ENCODE results near the gene GIPC2. TPM values are rescaled to one million over a fixed set of nuclear protein-coding genes. Genes with fewer than 3 reads are reported as not detected.
A peak's percentile ranks its signal among the peaks of the same experiment; 100 is the strongest.

Gene GIPC2
- total and polyA plus RNA-seq, 2 donors, result 2.5 to 4.4 TPM

- H3K27ac ChIP-seq (ENCODE audit: low read depth), result no peak overlapping the region
- 91% methylated on average over 1 of the region's 1 CpG for WGBS
- no peaks in the 10 kb centered on the region for H3K36me3 ChIP-seq (ENCODE audit: insufficient read depth)
- no peak overlapping the region for H3K4me3 ChIP-seq (ENCODE audit: low read depth, low read length)
- no peaks in the 10 kb centered on the region for H3K4me1 ChIP-seq (ENCODE audit: insufficient read depth)
- no peak for DNase-seq (ENCODE audit: extremely low spot score)
Observed at GRCh38 chr1:78136680-78137079, 90.9 kb downstream of the GIPC2 start.

- Histone ChIP-seq H3K4me1 (ENCODE audit: insufficient read depth) (no peaks in the 10 kb centered on the region), H3K27ac (ENCODE audit: low read depth) (no peak overlapping the region), H3K36me3 (ENCODE audit: insufficient read depth) (no peaks in the 10 kb centered on the region), H3K4me3 (ENCODE audit: low read depth, low read length) (no peak overlapping the region)
- DNase-seq (ENCODE audit: extremely low spot score), result no peak
- 92% methylated on average over 3 of the region's 3 CpGs for WGBS
Observed at GRCh38 chr1:78141531-78142231, 95.9 kb downstream of the GIPC2 start.

GRCh38 chr1:78142736-78143135 lies 97.0 kb downstream of the GIPC2 start:
- H3K27ac ChIP-seq (ENCODE audit: low read depth), result no peak overlapping the region
- H3K4me1 ChIP-seq (ENCODE audit: insufficient read depth), result no peaks in the 10 kb centered on the region
- no peaks in the 10 kb centered on the region for H3K36me3 ChIP-seq (ENCODE audit: insufficient read depth)
- no peak for DNase-seq (ENCODE audit: extremely low spot score)
- 84% methylated on average over 4 of the region's 4 CpGs for WGBS
- no peak overlapping the region for H3K4me3 ChIP-seq (ENCODE audit: low read depth, low read length)

GRCh38 chr1:78143152-78143551 lies 97.4 kb downstream of the GIPC2 start:
- whole genome bisulfite sequencing, result 84% methylated on average over 4 of the region's 4 CpGs
- Histone ChIP-seq H3K4me1 (ENCODE audit: insufficient read depth) (no peaks in the 10 kb centered on the region), H3K4me3 (ENCODE audit: low read depth, low read length) (no peak overlapping the region), H3K36me3 (ENCODE audit: insufficient read depth) (no peaks in the 10 kb centered on the region), H3K27ac (ENCODE audit: low read depth) (no peak overlapping the region)
- DNase-seq (ENCODE audit: extremely low spot score), result no peak

GRCh38 chr1:78143673-78144072 lies 97.9 kb downstream of the GIPC2 start:
- H3K36me3 ChIP-seq (ENCODE audit: insufficient read depth), result no peaks in the 10 kb centered on the region
- DNase-seq (ENCODE audit: extremely low spot score), result no peak
- no peak overlapping the region for H3K4me3 ChIP-seq (ENCODE audit: low read depth, low read length)
- H3K27ac ChIP-seq (ENCODE audit: low read depth), result no peak overlapping the region
- H3K4me1 ChIP-seq (ENCODE audit: insufficient read depth), result no peaks in the 10 kb centered on the region
- WGBS, result 93% methylated on average over 2 of the region's 2 CpGs

GRCh38 chr1:78145105-78145580 lies 99.4 kb downstream of the GIPC2 start:
- peak; percentile 15 for DNase-seq (ENCODE audit: extremely low spot score)
- no peak overlapping the region for H3K27ac ChIP-seq (ENCODE audit: low read depth)
- no peak overlapping the region for H3K4me3 ChIP-seq (ENCODE audit: low read depth, low read length)
- WGBS, result 11% methylated on average over 2 of the region's 2 CpGs
- H3K36me3 ChIP-seq (ENCODE audit: insufficient read depth), result no peaks in the 10 kb centered on the region
- no peaks in the 10 kb centered on the region for H3K4me1 ChIP-seq (ENCODE audit: insufficient read depth)

GRCh38 chr1:78146205-78146771 lies 100.5 kb downstream of the GIPC2 start:
- Histone ChIP-seq H3K4me3 (ENCODE audit: low read depth, low read length) (no peak overlapping the region), H3K27ac (ENCODE audit: low read depth) (no peak overlapping the region), H3K4me1 (ENCODE audit: insufficient read depth) (no peaks in the 10 kb centered on the region), H3K36me3 (ENCODE audit: insufficient read depth) (no peaks in the 10 kb centered on the region)
- DNase-seq (ENCODE audit: extremely low spot score), result no peak
- 89% methylated on average over 2 of the region's 2 CpGs for WGBS

GRCh38 chr1:78147031-78147430 lies 101.3 kb downstream of the GIPC2 start:
- Histone ChIP-seq H3K4me3 (ENCODE audit: low read depth, low read length) (no peak overlapping the region), H3K36me3 (ENCODE audit: insufficient read depth) (no peaks in the 10 kb centered on the region), H3K4me1 (ENCODE audit: insufficient read depth) (no peaks in the 10 kb centered on the region), H3K27ac (ENCODE audit: low read depth) (no peak overlapping the region)
- DNase-seq (ENCODE audit: extremely low spot score), result no peak
- WGBS, result 93% methylated on average over 5 of the region's 5 CpGs

GRCh38 chr1:78153092-78153736 lies 107.4 kb downstream of the GIPC2 start:
- WGBS, result 80% methylated on average over 4 of the region's 4 CpGs

GRCh38 chr1:78155121-78155520 lies 109.4 kb downstream of the GIPC2 start:
- H3K36me3 ChIP-seq (ENCODE audit: insufficient read depth), result no peaks in the 10 kb centered on the region
- WGBS, result 91% methylated on average over 4 of the region's 4 CpGs
- no peak for DNase-seq (ENCODE audit: extremely low spot score)
- no peak overlapping the region for H3K27ac ChIP-seq (ENCODE audit: low read depth)
- H3K4me3 ChIP-seq (ENCODE audit: low read depth, low read length), result no peak overlapping the region
- no peaks in the 10 kb centered on the region for H3K4me1 ChIP-seq (ENCODE audit: insufficient read depth)

More at GRCh38 chr1:78153092-78153736, 107.4 kb downstream of the GIPC2 start:
- no peaks in the 10 kb centered on the region for H3K36me3 ChIP-seq (ENCODE audit: insufficient read depth)
- H3K4me1 ChIP-seq (ENCODE audit: insufficient read depth), result no peaks in the 10 kb centered on the region
- no peak overlapping the region for H3K4me3 ChIP-seq (ENCODE audit: low read depth, low read length)
- DNase-seq (ENCODE audit: extremely low spot score), result no peak
- no peak overlapping the region for H3K27ac ChIP-seq (ENCODE audit: low read depth)

- H3K27ac ChIP-seq (ENCODE audit: low read depth), result no peak overlapping the region
- DNase-seq (ENCODE audit: extremely low spot score), result no peak
- H3K36me3 ChIP-seq (ENCODE audit: insufficient read depth), result no peaks in the 10 kb centered on the region
- H3K4me1 ChIP-seq (ENCODE audit: insufficient read depth), result no peaks in the 10 kb centered on the region
- H3K4me3 ChIP-seq (ENCODE audit: low read depth, low read length), result no peak overlapping the region
Observed at GRCh38 chr1:78156805-78157521, 111.2 kb downstream of the GIPC2 start.

GRCh38 chr1:78165816-78166215 lies 120.0 kb downstream of the GIPC2 start:
- no peak overlapping the region for H3K27ac ChIP-seq (ENCODE audit: low read depth)
- H3K4me3 ChIP-seq (ENCODE audit: low read depth, low read length), result no peak overlapping the region
- no peaks in the 10 kb centered on the region for H3K4me1 ChIP-seq (ENCODE audit: insufficient read depth)
- no peak for DNase-seq (ENCODE audit: extremely low spot score)
- 85% methylated on average over 2 of the region's 2 CpGs for WGBS
- H3K36me3 ChIP-seq (ENCODE audit: insufficient read depth), result no peaks in the 10 kb centered on the region

- no peak for DNase-seq (ENCODE audit: extremely low spot score)
- H3K4me3 ChIP-seq (ENCODE audit: low read depth, low read length), result no peak overlapping the region
- H3K4me1 ChIP-seq (ENCODE audit: insufficient read depth), result no peaks in the 10 kb centered on the region
- H3K27ac ChIP-seq (ENCODE audit: low read depth), result no peak overlapping the region
- no peaks in the 10 kb centered on the region for H3K36me3 ChIP-seq (ENCODE audit: insufficient read depth)
Observed at GRCh38 chr1:78168306-78168705, 122.5 kb downstream of the GIPC2 start.

GRCh38 chr1:78170859-78171258 lies 125.1 kb downstream of the GIPC2 start:
- H3K27ac ChIP-seq (ENCODE audit: low read depth), result no peak overlapping the region
- 26% methylated on average over 2 of the region's 2 CpGs for WGBS
- H3K4me3 ChIP-seq (ENCODE audit: low read depth, low read length), result no peak overlapping the region
- H3K4me1 ChIP-seq (ENCODE audit: insufficient read depth), result no peaks in the 10 kb centered on the region
- DNase-seq (ENCODE audit: extremely low spot score), result no peak
- H3K36me3 ChIP-seq (ENCODE audit: insufficient read depth), result no peaks in the 10 kb centered on the region
